ENCODE data around the gene ARHGAP10. TPM values are rescaled to one million over a fixed set of nuclear protein-coding genes. Genes with fewer than 3 reads are reported as not detected.

ARHGAP10 gene
- total RNA-seq, 2 experiments from 2014 or later = 0.11 TPM; not detected in 1

DNA sequence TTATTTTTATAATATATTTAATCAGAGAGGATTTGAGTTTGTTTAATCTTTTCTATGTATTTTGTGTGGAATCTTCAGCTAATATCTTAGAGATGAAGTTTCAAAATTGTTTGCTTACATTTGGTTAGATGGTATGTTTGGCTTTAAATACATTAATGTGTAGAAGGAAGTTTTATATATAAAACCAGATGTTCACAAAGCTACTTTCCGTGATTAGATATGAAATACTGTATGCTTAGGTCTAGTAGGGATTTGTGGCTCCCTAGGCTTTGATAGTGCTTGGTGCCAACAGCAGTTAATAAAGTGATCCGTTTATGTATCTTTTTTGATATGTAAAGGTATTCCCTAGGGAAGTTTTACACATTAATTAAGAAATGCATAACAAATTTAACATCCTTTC lies 223.0 kb downstream of the ARHGAP10 start:
- no peak overlapping the region for H2AFZ ChIP-seq (ENCODE audit: low read length)
- no peaks in the 10 kb centered on the region for H3K79me2 ChIP-seq (ENCODE audit: insufficient read depth, low read depth, low read length)
- no peaks in the 10 kb centered on the region for H3K4me1 ChIP-seq (ENCODE audit: insufficient read depth, low read length, poor library complexity, severe bottlenecking)
- intact Hi-C loops (cut with micrococcal nuclease; ENCODE audit: unreplicated experiment) = no loop called here
- POLR2A ChIA-PET = interaction anchor here (0.6 kb wide), 1 partner anchor 880 kb away, joined by 3 read pairs; no protein-coding TSS in a partner anchor
- no peaks in the 10 kb centered on the region for H3K36me3 ChIP-seq (ENCODE audit: insufficient read depth, low read length)
- no peak overlapping the region for H3K4me2 ChIP-seq (ENCODE audit: low read length)
- H4K20me1 ChIP-seq (ENCODE audit: insufficient read depth, low read length) = no peaks in the 10 kb centered on the region
- TF ChIP-seq, protein P1, sequence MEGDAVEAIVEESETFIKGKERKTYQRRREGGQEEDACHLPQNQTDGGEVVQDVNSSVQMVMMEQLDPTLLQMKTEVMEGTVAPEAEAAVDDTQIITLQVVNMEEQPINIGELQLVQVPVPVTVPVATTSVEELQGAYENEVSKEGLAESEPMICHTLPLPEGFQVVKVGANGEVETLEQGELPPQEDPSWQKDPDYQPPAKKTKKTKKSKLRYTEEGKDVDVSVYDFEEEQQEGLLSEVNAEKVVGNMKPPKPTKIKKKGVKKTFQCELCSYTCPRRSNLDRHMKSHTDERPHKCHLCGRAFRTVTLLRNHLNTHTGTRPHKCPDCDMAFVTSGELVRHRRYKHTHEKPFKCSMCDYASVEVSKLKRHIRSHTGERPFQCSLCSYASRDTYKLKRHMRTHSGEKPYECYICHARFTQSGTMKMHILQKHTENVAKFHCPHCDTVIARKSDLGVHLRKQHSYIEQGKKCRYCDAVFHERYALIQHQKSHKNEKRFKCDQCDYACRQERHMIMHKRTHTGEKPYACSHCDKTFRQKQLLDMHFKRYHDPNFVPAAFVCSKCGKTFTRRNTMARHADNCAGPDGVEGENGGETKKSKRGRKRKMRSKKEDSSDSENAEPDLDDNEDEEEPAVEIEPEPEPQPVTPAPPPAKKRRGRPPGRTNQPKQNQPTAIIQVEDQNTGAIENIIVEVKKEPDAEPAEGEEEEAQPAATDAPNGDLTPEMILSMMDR (conservative IDR thresholded peaks at IDR 0.05; ENCODE audit: low read length) = no peak
- TF ChIP-seq EZH2phosphoT487 (IDR thresholded peaks at IDR 0.05; ENCODE audit: borderline replicate concordance, low read depth, low read length) = no peak
- CTCF ChIA-PET (ENCODE audit: unreplicated experiment) = no interaction called here
- BruUV-seq (replicated peaks) = no TSS peak
- no peaks in the 10 kb centered on the region for H3K9me3 ChIP-seq (ENCODE audit: low read length)
- no peaks in the 10 kb centered on the region for H3K9me2 ChIP-seq (ENCODE audit: insufficient read depth, low read length)
- H3K27ac ChIP-seq (ENCODE audit: low read depth, low read length, poor library complexity, severe bottlenecking) = no peak overlapping the region
- H3K4me3 ChIP-seq (ENCODE audit: low read depth, low read length, poor library complexity, severe bottlenecking) = no peak overlapping the region
- no peak for DNase-seq (ENCODE audit: low spot score)

DNA sequence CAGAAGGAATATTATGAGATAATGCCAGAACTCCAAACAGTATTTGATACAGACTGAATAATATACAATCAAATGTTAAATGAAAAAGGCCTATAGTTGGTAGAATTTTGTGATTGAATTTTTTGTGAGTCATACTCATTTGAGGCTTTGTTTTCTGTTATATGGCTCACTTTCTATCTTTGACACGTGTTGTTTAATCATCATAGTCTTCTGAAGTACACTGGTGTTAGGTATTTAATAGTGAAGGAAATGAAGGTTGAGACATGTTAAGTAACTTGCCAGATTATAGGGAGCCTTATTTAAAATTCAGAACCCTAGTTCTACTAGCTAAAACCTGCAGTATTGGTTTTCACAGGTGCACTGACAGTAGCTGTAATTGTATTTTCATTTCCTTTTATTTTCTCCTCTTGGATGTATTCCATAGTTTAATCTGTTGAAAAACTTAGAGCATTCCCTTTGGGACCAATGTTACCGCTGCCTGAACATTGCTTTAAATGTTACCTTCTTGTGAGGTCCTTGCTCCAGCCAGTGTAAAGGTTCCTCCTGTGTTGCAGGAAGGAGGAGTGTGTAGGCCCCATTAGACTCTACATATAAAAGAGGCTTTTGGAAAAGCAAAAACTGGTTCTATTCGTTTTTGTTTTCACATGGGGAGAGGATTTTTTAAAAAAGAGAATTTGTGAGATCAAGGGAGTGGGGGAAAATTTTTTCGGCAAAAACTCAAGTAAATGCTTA lies 224.1 kb downstream of the ARHGAP10 start:
- Histone ChIP-seq H4K20me1 (ENCODE audit: insufficient read depth, low read length) (no peaks in the 10 kb centered on the region), H2AFZ (ENCODE audit: low read length) (no peak overlapping the region), H3K4me2 (ENCODE audit: low read length) (no peak overlapping the region), H3K9me2 (ENCODE audit: insufficient read depth, low read length) (no peaks in the 10 kb centered on the region), H3K9me3 (ENCODE audit: low read length) (no peaks in the 10 kb centered on the region), H3K4me3 (ENCODE audit: low read depth, low read length, poor library complexity, severe bottlenecking) (no peak overlapping the region), H3K79me2 (ENCODE audit: insufficient read depth, low read depth, low read length) (no peaks in the 10 kb centered on the region), H3K4me1 (ENCODE audit: insufficient read depth, low read length, poor library complexity, severe bottlenecking) (no peaks in the 10 kb centered on the region), H3K36me3 (ENCODE audit: insufficient read depth, low read length) (no peaks in the 10 kb centered on the region), H3K27ac (ENCODE audit: low read depth, low read length, poor library complexity, severe bottlenecking) (no peak overlapping the region)
- TF ChIP-seq EZH2phosphoT487 (IDR thresholded peaks at IDR 0.05; ENCODE audit: borderline replicate concordance, low read depth, low read length) = no peak
- TF ChIP-seq, protein P1 (conservative IDR thresholded peaks at IDR 0.05; ENCODE audit: low read length) = no peak
- intact Hi-C loops (cut with micrococcal nuclease; ENCODE audit: unreplicated experiment) = no loop called here
- POLR2A ChIA-PET = no interaction called here
- no peak for DNase-seq (ENCODE audit: low spot score)
- no TSS peak for BruUV-seq (replicated peaks)
- CTCF ChIA-PET (ENCODE audit: unreplicated experiment) = no interaction called here

DNA sequence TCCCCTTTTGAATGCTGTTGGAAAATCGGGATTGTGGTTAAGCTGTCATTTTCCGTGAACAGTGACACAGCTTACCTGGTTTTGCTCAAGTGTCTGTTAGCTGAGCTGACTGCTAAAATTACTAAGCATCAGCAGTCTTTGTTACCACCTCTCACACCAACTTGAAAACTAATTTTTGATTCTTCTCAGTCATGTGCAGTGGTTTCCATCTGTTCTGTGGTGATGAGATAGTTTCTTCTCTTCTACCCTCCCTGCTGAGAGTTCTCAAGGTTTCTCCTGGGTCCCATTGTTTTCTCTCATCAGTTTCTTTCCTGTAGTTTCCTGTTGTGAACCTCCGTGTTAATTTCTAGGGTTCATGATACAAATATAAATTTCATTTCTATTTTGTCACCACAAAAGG lies 225.6 kb downstream of the ARHGAP10 start:
- Histone ChIP-seq H2AFZ (ENCODE audit: low read length) (no peak overlapping the region), H4K20me1 (ENCODE audit: insufficient read depth, low read length) (no peaks in the 10 kb centered on the region), H3K4me3 (ENCODE audit: low read depth, low read length, poor library complexity, severe bottlenecking) (no peak overlapping the region), H3K9me3 (ENCODE audit: low read length) (no peaks in the 10 kb centered on the region), H3K9me2 (ENCODE audit: insufficient read depth, low read length) (no peaks in the 10 kb centered on the region), H3K79me2 (ENCODE audit: insufficient read depth, low read depth, low read length) (no peaks in the 10 kb centered on the region), H3K4me1 (ENCODE audit: insufficient read depth, low read length, poor library complexity, severe bottlenecking) (no peaks in the 10 kb centered on the region), H3K27ac (ENCODE audit: low read depth, low read length, poor library complexity, severe bottlenecking) (no peak overlapping the region), H3K36me3 (ENCODE audit: insufficient read depth, low read length) (no peaks in the 10 kb centered on the region), H3K4me2 (ENCODE audit: low read length) (no peak overlapping the region)
- DNase-seq (ENCODE audit: low spot score) = no peak
- intact Hi-C loops (cut with micrococcal nuclease; ENCODE audit: unreplicated experiment) = no loop called here
- POLR2A ChIA-PET = no interaction called here
- BruUV-seq (replicated peaks) = no TSS peak
- TF ChIP-seq EZH2phosphoT487 (IDR thresholded peaks at IDR 0.05; ENCODE audit: borderline replicate concordance, low read depth, low read length) = no peak
- TF ChIP-seq, protein P1 (conservative IDR thresholded peaks at IDR 0.05; ENCODE audit: low read length) = no peak
- CTCF ChIA-PET (ENCODE audit: unreplicated experiment) = no interaction called here
